HG03342 (cell line): Measurements from ENCODE around the gene EIF3B.
A peak's percentile ranks its signal among the peaks of the same experiment; 100 is the strongest.
"Not testable (repeated sequence)": the region's sequence is repeated elsewhere in the genome, so short reads cannot be mapped to it uniquely, and the experiment has no call there.

Source experiments
- ATAC-seq: cut with Tn5 transposase; IDR thresholded peaks from one replicate; pipeline ENCODE4 v1.9.1; 2021; ENCODE audit warnings: mild to moderate bottlenecking, moderate library complexity; ENCODE audit not compliant: unreplicated experiment

Gene EIF3B

GRCh38 chr7:2354186-2354938, at the start of gene EIF3B:
Gene EIF3B, plus strand, starts transcription at chr7:2354827. Its CDS starts 95 bp downstream, at chr7:2354922.
- peak; percentile 83 for ATAC-seq

- not testable (repeated sequence) for ATAC-seq
Measured at GRCh38 chr7:2305258-2305657, 49.4 kb upstream of the EIF3B start.

DNA sequence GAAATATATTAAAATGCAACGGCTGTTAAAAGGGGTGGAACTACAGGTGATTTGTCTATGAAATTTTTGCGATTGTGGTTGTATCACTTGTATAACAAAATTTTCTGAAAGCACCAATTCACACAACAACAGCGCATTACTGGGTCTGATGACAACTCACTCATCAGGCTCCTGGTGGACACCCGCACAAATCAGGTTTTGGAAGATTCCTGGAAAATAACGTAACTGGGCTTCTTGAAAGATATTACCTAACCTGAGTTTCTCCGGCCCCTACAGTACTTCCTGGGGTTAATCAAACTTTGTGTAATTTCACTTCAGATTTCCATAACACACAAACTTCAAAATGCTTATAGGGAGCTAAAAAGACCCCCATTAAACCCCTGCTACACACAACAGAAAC, 47.9 kb upstream of the EIF3B start:
- ATAC-seq = no peak

- peak; percentile 53 for ATAC-seq
Measured at GRCh38 chr7:2307690-2308107, 46.9 kb upstream of the EIF3B start.

GRCh38 chr7:2309889-2310331, 44.7 kb upstream of the EIF3B start:
- no peak for ATAC-seq

DNA sequence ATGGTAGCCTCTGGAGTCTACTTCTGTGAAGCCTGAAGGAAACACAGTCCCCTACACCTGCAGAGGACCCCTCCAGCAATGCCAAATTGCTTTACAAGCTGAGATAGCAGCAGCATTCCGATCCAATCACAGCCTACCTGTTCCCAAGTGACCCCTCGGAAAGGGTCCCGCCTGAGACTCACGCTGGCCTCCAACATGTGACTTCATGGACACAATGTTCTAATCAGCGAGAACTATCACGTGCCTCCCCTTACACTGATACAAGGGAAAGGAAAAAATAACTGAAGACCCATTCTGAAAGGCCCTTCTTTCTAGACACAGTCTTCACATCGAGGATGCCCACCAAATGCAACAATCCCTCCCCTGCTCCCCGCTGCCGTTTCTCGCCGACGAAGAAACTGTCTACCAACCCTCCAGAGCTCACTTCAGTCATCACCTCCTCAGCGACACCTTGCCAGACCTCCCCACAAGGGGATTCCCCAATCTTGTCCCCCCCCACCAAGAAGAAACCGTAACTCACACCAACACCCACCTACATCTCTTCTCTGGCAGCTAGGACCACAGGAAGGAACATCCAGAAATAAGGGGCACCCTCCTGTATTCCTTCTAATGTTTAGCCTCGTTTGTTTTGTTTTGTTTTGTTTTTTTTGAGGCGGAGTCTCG, 42.2 kb upstream of the EIF3B start:
- no peak for ATAC-seq

DNA sequence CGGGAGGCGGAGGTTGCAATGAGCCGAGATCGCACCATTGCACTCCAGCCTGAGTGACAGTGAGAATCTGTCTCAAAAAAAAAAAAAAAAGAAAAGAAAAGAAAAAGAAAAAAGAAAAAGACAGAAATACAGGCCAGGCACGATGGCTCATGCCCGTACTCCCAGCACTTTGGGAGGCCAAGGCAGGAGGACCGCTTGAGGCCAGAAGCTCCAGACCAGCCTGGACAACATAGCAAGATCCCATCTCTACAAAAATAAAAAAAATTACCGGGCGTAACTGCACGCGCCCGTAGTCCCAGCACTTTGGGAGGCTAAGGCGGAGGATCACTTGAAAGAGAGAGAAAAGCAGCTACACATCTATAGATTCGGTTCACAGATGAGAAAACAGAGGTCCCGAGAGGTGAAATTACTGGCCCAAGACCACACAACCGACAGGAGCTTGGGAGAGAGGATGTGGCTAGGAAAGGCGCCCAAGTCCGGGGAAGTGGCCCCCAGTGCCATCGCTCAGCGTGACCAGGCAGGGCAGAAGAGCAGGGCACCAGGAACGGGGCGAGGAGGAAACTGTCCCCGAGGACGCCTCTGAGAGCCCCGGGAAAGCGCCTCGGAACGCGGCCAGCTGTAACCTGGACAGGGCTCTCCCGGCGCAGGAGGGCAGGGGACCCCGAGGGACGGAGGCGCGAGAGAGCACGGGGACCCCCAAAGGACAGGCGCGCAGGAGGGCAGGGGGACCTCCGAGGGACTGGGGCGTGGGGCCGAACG, 41.0 kb upstream of the EIF3B start:
- ATAC-seq = peak; percentile 1

- ATAC-seq = peak; percentile 69
Measured at GRCh38 chr7:2314209-2314955, 40.2 kb upstream of the EIF3B start, which contains the start of gene SNX8. Gene SNX8, minus strand, starts transcription at chr7:2314441. Its CDS starts 20 bp downstream, at chr7:2314421.

- ATAC-seq = not testable (repeated sequence)
Measured at GRCh38 chr7:2314956-2315530, 39.6 kb upstream of the EIF3B start.

- ATAC-seq = no peak
Measured at GRCh38 chr7:2315787-2316186, 38.8 kb upstream of the EIF3B start.

GRCh38 chr7:2316578-2316977, 38.0 kb upstream of the EIF3B start:
- no peak for ATAC-seq

DNA sequence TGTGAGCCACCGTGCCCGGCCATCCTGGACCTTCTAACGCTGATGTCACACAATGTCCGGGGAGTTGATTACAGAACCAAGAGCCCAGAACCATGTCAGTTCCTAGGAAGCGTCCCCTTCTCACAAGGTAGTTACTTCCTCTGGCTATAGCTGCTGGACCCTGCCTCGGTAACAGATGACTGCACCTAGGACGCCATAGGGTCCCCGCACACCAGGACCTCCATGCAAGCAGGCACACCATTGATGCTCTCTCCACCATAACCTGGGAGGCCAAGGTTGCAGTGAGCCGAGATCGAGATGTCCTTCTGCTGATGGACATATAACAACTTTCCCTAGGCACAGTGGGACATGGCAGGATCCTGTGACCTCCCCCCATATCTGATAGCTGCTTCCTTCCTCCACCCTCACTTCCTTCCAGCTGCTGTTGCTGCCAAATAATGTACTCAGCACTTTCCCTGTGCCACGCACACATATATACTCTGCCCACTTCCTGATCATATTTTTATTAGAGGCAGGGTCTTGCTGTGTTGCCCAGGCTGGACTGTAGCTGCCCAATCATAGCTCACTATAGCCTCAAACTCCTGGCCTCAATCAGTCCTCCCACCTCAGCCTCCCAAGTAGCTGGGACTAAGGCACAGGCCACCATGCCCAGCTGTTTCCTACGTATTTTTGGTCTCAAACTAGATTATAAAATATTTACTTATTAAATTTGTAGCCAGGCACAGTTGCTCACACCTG, 36.9 kb upstream of the EIF3B start:
- no peak for ATAC-seq

DNA sequence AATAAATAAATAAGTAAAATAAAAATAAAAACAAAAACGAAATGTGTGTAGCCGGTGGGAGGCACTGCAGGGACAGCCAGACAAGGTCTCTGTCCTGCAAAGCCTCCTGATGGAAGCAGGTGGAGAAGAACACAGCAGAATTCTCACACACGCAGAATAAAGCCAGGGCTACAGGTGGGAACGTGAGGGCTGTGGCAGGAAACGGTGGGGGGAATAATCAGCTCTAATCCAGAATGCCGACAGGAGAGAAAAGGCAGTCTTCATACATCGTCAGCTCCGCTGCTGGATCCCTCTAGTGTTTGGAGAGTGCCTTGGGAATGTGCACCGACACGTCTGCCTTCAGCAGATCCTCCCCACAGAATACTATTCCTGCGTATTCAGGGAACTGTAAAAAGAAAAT, 33.6 kb upstream of the EIF3B start:
- ATAC-seq = no peak

- ATAC-seq = no peak
Measured at GRCh38 chr7:2325162-2325561, 29.5 kb upstream of the EIF3B start.

DNA sequence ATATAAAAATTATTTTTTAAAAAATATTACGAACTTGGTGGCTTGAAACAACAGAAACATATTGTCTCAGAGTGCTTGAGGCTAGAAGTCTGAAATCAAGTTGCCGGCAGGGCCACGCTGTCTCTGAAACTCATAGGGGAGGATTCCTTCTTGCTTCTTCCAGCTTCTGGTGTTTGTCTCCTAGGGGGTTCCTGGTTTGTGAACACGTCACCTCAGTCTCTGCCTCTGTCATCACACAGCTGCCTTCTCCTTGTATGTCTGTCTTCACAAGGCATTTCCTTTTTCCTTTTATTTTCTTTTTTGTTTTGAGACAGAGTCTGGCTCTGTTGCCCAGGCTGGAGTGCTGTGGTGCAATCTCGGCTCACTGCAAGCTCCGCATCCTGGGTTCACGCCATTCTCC, 27.7 kb upstream of the EIF3B start:
- ATAC-seq = no peak

GRCh38 chr7:2330493-2330892, 24.1 kb upstream of the EIF3B start:
- ATAC-seq = no peak

- ATAC-seq = no peak
Measured at GRCh38 chr7:2331707-2332106, 22.9 kb upstream of the EIF3B start.

DNA sequence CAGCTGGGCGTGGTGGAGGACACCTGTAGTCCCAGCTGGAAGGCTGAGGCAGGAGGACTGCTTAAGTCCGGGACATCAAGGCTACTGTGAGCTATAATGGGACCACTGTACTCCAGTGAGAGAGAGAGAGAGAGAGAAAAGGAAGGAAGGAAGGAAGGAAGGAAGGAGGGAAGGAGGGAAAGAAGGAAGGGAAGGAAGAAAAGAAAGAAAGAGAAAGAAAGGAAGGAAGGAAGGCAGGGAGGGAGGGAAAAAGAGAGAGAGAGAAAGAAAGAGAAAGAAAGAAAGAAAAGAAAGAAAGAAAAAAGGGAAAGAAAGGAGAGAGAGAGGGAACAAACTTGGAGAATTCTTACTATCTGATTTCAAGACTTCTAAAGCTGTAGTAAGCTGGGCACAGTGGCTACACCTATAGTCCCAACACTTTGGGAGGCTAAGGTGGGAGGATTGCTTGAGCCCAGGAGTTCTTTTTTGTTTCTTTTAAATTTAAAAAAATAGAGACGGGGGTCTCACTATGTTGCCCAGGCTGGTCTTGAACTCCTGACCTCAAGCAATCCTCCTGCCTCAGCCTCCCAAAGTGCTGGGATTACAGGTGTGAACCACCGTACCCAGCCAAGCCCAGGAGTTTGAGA, 21.9 kb upstream of the EIF3B start:
- not testable (repeated sequence) for ATAC-seq

DNA sequence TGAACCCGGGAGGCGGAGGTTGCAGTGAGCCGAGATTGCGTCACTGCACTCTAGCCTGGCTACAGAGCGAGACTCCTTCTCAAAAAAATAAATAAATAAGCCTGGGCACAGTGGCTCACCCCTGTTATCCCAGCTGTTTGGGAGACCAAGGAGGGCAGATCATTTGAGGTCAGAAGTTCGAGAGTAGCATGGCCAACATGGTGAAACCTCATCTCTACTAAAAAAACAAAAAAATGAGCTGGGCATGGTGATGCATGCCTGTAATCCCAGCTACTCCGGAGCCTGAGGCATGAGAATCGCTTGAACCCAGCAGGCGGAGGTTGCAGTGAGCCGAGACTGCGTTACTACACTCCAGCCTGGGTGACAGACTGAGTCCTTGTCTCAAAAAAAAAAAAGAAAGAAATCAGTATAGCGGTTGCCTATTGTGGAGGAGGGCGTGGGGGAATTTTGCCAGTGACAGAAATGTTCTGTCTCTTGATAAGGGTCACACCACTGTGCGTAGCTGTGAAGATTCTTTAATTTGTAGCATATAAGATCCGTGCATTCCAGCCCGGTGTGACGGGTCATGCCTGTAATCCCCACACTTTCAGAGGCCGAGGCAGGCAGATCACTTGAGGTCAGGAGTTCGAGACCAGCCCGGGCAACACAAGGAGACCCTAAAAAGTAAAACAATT, 17.9 kb upstream of the EIF3B start:
- ATAC-seq = no peak
